GM10266 (cell line): ENCODE measurements around the gene GPX7.
A peak's percentile ranks its signal among the peaks of the same experiment; 100 is the strongest.

Experiments
- DNase-seq: peaks from one replicate; pipeline ENCODE4 v3.0.0; 2012; ENCODE audit errors: extremely low spot score
- TF ChIP-seq, protein P1 (sequence below): IDR thresholded peaks from 2 replicates; pipeline ENCODE4 v1.5.1; 2012; ENCODE audit warnings: mild to moderate bottlenecking, low read depth; ENCODE audit not compliant: control insufficient read depth, insufficient read depth; ENCODE audit errors: missing control alignments

GPX7 gene

DNA sequence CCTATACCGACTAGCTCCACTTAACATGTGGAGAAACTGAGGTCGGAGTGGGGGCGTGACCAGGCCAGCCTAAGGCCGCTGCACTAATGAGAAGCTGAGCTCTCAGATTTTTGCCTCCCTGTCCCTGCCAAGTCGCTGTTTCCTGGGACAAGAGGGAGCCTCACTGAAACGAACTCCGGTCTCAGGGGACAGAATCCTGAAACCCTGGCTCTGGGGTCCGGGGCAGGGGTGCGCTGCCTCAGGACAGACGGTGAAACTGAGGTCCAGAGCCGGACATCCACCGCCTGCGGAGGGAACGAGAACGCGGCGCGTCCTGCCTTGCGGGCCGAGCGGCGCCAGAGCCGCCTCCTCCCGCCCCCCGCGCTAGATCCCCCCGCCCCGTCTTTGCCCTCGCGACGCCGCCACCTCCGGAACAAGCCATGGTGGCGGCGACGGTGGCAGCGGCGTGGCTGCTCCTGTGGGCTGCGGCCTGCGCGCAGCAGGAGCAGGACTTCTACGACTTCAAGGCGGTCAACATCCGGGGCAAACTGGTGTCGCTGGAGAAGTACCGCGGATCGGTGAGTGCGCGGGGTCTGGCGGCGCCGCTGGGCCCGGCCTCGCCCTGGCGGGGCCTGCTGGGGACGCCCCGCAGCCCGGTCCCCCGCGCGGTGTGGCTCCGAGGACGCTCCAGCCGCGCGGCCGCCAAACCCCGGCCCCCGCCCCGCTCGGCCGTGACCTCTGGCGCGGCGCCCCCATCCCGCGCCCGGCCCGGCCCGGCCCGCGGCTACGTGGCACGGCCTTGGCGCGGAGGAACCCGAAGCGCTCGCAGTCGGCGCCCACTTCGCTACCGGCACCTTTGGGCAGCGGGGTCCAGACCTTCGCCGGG lies at the start of gene GPX7:
Gene GPX7, plus strand, starts transcription at position 381 of the 865 bp plus-strand sequence. Its CDS starts 39 bp downstream, at position 420.
- TF ChIP-seq, protein P1, sequence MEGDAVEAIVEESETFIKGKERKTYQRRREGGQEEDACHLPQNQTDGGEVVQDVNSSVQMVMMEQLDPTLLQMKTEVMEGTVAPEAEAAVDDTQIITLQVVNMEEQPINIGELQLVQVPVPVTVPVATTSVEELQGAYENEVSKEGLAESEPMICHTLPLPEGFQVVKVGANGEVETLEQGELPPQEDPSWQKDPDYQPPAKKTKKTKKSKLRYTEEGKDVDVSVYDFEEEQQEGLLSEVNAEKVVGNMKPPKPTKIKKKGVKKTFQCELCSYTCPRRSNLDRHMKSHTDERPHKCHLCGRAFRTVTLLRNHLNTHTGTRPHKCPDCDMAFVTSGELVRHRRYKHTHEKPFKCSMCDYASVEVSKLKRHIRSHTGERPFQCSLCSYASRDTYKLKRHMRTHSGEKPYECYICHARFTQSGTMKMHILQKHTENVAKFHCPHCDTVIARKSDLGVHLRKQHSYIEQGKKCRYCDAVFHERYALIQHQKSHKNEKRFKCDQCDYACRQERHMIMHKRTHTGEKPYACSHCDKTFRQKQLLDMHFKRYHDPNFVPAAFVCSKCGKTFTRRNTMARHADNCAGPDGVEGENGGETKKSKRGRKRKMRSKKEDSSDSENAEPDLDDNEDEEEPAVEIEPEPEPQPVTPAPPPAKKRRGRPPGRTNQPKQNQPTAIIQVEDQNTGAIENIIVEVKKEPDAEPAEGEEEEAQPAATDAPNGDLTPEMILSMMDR, result no peak
- DNase-seq, result peak; percentile 72

DNA sequence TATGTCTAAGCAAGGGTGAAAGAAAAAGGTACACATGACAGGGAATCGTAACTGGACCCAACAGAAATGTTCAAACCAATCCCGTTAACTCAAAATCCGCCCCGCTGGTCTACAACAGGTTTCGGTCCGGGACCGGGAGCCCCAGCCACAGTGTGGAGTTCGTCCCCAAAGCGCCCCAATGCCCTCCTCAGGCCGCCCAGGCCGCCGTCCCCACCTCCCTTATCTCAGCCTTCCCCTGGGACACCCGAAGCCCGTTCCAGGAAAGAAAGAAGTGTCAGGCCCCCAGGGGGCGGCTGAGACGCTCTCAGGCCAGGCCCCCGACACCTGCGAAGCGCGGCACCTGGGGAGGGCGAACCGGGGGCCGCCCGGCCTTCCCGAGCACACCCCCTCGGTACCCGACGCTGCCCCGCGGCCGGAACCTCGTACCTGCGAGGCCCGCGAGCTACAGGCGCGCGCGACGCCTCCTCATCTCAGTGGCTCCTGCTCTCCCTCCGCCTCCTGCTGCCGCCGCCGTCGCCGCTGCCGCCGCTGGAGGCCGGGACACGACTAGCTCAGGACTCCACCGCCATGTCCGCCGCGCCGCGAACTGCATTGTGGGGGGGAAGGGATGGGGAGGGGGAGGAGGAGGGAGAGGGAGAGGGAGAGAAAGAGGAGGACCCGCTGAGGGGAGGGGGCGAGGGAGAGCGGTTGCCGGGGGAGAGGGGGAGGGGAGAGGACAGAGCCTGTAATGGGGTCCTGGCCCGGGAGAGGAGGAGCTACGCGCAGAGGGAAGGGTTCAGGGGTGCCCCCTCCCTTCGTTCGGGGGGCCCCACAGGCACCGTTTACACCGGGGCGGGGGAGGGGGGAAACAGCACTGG lies 49.4 kb upstream of the GPX7 start, which contains the start of gene TUT4:
Gene TUT4, minus strand, starts transcription at position 588 of the 857 bp plus-strand sequence. CDS start 26,812 bp downstream, outside the sequence.
- TF ChIP-seq, protein P1, result peak; percentile 16
- DNase-seq, result peak; percentile 78

DNA sequence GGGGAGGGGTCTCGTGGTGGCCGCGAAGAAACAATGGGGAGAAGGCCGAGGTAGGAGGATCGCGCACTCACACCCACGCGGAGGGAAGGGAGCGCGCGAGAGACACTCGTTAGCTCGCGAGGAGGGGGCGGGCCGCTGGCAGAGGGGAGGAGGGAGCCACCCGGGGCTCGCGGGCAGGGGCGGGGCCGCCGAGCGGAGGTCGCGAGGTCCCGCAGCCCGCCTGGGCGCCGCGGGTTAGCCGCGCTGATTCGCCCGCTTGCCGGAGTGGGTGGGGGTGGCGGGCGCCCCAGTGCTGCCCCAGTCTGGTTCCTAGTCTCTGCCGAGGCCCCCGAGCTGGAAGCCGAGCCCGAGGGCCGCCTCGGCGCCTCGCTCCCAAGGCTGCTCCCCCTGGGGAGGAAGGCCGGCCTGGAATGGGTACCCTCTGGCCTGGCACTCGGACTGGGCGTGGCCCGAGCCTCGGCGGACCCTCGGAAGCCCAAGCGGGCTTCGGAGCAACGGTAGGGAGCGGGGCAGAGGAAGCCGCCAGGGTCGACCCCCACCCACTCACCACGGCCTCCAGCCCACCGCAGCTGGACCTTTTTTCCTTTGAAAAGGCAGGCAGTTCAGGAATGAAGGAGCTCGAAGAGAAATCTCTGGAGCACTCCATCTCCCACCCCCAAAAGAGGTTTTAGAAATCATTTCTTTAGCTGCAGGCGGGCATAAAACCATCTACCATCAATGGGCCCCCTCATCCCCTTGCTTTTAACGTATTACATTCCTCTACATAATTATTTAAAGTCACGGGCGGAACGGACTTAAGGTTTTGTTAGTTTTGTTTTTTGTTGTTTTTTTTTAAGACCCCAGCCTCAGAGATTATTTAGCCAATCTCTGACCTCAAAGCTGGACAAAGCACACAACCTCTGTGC lies 48.6 kb upstream of the GPX7 start:
- TF ChIP-seq, protein P1, result no peak
- peak; percentile 92 for DNase-seq

DNA sequence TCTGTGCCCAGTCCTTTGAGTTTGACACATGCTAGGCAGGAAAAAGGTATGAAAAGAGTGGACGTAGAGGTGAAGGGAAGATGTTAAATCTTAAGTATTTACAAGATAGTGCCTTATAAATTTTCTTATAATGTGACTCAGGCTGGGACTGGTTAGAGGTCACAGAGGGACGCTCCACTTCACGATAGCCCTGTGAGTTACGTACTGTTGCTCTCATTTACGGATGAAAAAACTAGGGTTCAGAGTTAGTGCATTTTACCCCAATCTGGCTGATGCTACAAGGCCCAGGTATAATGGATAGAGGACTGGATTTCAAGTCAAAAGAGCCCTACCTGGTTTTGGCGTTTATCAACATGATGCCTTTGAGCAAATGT lies 47.9 kb upstream of the GPX7 start:
- no peak for DNase-seq
- TF ChIP-seq, protein P1, result no peak

DNA sequence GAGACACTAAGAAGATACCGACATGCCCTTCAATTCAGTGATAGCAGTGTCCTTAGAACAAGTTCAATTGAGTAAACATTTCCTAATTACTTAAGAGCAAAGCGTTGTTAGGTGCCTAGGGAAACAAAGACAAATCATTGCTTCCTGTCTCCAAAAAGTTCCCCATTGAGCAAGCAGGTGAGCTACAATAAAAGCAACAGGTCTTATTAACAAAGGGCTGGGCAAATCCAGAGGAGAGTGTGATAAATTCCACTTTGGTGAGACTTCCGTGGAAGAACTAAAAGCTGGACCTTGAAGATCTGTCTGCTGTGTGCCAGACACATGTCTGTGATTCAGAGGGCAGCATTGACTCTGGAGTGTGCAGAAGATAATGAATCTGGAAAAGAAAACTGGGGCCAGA lies 47.4 kb upstream of the GPX7 start:
- no peak for DNase-seq
- TF ChIP-seq, protein P1, result no peak

DNA sequence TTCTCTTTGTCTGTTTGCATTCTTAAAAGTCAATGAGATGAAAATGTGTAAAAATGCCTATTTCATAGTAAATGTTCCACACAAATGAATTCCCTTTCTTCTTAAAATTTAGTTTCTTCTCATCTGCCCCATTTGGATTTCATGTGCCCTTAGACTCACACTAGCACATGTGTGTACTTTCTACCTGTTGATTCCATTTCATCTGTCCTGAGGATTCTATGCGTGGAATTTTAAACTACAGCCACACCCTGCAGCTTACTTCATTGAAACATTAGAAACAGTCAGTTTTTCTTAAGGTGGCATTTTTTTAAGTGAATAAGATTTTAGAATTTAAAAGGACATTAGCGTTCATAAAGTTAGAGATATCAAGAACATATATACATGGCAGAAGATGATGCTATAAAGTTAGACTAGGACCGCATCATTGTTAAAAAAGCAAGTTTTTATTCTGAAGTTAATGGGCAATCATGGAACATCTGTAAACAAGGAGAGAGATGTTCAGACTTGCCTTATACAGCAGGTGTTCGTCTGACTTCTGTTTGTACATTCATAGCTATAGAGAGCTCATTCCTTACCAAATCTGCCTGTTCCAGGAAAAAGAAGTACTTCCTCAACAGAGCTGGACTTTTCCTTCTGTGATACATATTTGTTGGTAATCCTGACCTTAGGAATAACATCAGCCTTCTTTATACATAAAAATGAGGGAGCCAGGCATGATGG lies 45.4 kb upstream of the GPX7 start:
- DNase-seq, result no peak
- TF ChIP-seq, protein P1, result no peak
